Raji (cell line): Measurements from ENCODE around the gene KPNA4.
A peak's percentile ranks its signal among the peaks of the same experiment; 100 is the strongest.

Source experiments
- POLR2A ChIP-seq: IDR thresholded peaks from 2 replicates; pipeline ENCODE4 v1.6.1; 2011; ENCODE audit warnings: low read depth, low read length, control low read depth; ENCODE audit not compliant: insufficient read depth

The KPNA4 gene

DNA sequence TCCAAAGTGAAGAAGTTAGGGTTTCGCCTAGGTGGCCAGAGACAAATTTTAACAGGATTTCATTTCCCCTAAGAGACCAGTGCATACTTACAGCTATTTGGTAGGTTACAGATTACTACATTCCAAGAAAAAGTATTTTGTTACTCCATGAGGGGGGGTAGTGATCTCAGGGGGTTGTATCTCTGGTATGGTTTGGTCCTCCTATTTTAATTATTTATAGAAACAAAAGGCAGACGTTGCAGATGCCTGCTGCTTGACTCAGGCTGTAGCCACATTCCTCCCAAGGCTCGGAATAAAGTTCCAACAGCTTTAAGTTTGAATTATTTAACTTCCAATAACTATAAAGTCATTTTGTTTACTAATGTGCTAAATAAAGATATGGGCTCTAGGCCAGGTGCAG, 114.5 kb downstream of the KPNA4 start:
- no peak for TF ChIP-seq POLR2A

DNA sequence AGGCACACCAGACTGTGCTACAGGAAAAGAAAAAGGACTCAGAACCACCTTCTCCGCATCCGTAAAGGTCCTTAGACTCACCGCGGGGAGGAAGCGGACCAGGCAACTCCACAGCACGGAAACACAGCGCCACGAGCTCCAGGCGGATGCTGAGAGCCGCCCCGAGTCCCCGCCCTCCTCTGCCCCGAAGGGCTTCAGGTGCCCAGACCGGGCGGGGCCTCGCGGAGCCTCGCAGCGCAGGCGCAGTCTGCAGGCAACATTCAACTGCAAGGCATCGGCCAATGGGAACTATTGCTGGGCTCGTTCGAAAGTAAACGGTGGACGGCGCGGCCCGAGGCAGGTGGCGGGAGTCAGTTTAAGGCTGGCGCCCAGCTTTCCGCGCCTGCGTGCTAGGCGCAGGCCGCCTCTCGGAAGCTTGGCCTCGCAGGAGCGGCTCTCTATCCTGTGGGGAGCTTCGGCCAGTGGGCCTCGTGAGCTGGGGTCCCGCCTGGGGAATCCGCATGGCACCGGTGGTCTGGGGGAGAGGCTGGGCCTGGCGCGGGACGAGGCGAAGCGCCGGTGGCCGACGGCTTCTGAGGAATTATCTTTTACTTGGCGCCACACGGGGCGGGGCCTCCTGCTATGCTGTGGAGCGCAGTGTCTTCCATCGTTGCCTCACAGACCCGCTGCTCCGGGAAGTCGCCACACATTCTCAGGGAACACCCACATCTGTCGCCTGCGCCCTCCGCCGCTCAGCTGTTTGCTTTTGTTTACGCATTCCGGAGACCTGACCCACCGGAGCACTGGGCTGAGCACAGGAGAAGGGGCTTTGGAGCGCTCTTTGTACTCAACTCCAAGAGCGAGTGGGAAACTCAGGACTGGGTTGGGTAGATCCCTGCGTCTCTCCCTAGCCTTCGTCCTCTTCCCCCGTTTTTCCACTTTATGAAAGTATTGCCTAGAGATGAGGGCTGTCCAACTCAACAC, 115.5 kb downstream of the KPNA4 start, which contains the start of gene TRIM59:
TRIM59 (minus strand) TSS at position 151 of the 963 bp plus-strand sequence. CDS start 10,603 bp downstream, outside the sequence.
- peak; percentile 95 for TF ChIP-seq POLR2A

DNA sequence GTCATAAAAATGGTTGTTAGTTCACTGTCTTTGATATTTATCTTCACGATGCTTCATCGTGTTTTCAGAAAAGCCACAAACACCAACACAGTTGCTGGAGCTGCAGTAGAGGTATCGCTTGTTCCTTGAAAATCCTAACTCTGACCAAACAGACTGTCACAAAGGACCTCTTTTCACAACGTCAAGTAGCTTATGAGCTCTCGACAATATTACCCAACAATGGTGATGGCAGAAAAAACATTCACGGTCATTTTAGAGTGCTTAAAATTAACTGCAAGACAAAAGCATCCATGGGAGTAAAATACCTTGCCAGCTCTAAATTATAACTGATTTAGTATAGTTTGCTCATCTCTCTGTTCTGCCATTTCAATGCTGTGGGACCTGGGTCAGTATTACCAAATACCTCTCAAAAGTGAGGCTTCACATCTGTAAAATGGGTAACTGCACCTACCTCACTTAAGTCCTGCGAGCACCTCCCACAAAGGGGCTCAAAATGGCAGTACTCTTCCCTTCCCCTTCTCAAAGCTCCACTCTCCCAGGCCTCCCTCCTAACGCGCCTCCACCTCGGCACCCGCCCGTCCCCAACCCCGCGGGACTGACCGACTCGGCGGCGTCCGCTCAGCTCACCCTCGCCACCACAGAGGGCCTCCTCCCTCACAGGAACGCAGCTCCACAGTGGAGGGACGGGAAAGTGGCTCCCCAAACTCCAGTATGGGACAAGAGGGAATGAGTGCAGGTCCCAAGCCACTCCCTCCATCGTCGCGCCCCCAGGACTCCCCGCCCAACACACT, 116.3 kb downstream of the KPNA4 start:
- TF ChIP-seq POLR2A: no peak

DNA sequence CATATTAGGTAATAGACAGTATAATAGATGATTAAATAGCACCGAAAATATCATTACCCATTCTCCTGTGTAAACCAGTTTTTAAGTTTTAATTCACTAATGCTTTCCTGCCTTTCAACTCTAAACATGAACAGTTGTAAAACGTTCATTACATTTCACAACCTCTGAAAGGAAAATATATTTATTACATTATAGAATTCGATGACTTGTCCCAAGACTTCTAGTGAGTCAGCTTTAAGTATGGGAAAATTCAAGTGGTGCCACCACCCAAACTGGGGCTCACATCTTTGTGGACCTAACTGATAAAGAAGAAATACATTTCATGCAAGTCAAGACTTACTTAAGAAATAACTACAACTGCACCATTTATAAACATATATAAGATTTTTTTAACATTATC, 117.8 kb downstream of the KPNA4 start:
- TF ChIP-seq POLR2A: no peak

DNA sequence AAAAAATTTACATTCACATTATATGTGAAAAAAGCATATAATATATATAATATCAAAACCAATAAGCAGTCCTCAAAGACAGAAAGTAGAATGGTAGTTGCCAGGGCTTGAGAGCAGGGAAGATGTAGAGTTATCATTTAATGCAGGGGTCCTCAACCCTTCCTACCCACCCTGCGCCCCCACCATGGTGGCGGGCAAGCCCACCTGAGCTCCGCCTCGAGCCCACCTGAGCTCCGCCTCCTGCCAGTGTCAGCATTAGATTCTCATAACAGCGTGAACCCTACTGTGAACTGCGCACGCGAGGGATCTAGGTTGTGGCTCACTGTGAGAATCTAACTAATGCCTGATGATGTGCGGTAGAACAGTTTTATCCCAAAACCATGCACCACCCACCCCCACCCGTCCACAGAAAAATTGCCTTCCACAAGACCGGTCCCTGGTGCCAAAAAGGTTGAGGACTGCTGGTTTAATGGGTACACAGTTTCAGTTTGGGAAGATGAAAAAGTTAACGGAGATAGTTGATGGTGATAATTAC, 118.8 kb downstream of the KPNA4 start:
- no peak for TF ChIP-seq POLR2A

DNA sequence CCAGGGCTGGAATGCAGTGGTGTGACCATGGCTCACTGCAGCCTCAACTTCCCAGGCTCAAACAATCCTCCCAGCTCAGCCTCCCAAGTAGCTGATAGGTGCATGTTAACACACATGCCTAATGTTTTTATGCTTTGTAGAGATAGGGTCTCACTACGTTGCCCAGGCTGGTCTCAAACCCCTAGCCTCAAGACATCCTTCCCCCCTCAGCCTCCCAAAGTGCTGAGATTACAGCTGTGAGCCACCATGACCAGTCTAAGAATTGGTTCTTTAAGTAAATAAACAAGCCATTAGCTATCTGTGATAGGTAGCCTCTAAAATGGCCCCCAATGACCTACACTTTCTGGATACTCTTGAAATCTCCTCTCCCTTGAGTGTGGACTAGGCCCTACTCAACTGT, 119.5 kb downstream of the KPNA4 start:
- no peak for TF ChIP-seq POLR2A
